ENCODE results near the gene SLC39A9.

The SLC39A9 gene

GRCh38 chr14:69424149-69424923 is 25.8 kb downstream of the SLC39A9 start:
- DNase-seq (ENCODE audit: low read depth, low spot score) = no peak

GRCh38 chr14:69427596-69427995 is 29.1 kb downstream of the SLC39A9 start:
- DNase-seq (ENCODE audit: low read depth, low spot score) = no peak

DNA sequence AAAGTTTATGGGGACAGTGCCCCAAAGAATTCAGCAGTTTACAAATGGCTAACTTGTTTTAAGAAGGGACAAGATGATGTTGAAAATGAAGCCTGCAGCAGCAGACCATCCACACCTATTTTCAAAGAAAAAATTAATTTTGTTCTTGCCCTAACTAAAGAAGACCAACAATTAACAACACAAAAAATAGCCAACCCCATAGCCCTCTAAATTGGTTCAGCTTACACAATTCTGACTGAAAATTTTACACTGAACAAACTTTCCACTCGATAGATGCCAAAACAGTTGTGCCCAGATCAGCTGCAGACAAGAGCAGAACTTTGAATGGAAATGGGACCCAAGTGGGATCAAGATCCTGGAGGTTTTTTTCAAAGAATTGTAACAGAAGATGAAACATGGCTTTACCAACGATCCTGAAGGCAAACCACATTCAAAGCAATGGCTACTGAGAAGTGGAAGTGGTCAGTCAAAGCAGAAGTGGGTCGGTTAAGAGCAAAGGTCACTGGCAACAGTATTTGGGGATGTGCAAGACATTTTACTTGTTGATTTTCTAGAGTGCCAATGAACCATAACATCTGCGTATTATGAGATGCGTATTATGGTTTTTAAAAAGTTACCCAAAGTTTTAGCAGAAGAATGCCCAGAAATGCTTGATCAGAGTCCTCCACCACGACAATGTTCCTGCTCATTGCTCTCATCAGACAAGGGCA is 30.0 kb downstream of the SLC39A9 start:
- DNase-seq (ENCODE audit: low read depth, low spot score) = no peak

DNA sequence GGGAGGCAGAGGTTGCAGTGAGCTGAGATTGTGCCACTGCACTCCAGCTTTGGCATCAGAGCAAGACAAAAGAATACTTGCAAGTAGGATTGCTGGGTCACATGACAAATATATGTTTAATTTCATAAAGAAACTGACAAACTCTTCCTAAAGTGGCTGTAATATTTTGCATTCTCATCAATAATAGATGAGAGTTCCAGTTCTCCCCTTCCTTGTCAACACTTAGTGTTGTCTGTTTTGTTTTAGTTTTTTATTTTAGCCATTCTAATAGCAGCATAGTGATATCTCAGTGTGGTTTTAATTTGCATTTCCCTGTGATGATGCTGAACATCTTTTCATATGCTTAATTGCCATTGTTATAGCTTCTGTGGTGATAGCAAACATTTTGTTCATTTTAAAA is 31.2 kb downstream of the SLC39A9 start:
- DNase-seq (ENCODE audit: low read depth, low spot score) = no peak

- DNase-seq (ENCODE audit: low read depth, low spot score) = no peak
Observed at GRCh38 chr14:69430306-69430939, 31.9 kb downstream of the SLC39A9 start.

DNA sequence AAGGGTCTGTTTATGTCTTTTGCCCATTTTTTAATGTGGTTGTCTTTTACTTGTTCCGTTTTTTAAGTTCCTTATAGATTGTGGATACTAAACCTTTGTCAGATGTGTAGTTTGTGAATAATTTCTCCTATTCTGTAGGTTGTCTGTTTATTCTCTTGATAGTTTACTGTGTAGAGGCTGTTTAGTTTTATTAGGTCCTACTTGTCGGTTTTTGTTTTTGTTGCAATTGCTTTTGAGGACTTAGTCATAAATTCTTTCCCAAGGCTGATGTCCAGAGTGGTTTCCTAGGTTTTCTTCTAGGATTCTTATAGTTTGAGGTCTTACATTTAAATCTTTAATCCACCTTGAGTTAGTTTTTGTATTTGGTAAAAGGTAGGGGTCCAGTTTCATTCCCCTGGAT is 33.9 kb downstream of the SLC39A9 start:
- no peak for DNase-seq (ENCODE audit: low read depth, low spot score)

- DNase-seq (ENCODE audit: low read depth, low spot score) = no peak
Observed at GRCh38 chr14:69439521-69440270, 41.2 kb downstream of the SLC39A9 start.

- no peak for DNase-seq (ENCODE audit: low read depth, low spot score)
Observed at GRCh38 chr14:69441948-69442347, 43.5 kb downstream of the SLC39A9 start.

- DNase-seq (ENCODE audit: low read depth, low spot score) = no peak
Observed at GRCh38 chr14:69443296-69443805, 44.9 kb downstream of the SLC39A9 start.

- no peak for DNase-seq (ENCODE audit: low read depth, low spot score)
Observed at GRCh38 chr14:69449216-69449615, 50.7 kb downstream of the SLC39A9 start.

GRCh38 chr14:69451941-69452340 is 53.4 kb downstream of the SLC39A9 start:
- no peak for DNase-seq (ENCODE audit: low read depth, low spot score)

DNA sequence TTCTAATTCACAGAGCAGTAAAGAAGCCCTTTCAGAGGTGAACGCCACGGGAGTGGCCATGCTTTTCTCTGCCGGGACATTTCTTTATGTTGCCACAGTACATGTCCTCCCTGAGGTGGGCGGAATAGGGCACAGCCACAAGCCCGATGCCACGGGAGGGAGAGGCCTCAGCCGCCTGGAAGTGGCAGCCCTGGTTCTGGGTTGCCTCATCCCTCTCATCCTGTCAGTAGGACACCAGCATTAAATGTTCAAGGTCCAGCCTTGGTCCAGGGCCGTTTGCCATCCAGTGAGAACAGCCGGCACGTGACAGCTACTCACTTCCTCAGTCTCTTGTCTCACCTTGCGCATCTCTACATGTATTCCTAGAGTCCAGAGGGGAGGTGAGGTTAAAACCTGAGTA is 59.9 kb downstream of the SLC39A9 start:
- no peak for DNase-seq (ENCODE audit: low read depth, low spot score)

- DNase-seq (ENCODE audit: low read depth, low spot score) = no peak
Observed at GRCh38 chr14:69459122-69459521, 60.6 kb downstream of the SLC39A9 start.

- peak; percentile 26 for DNase-seq (ENCODE audit: low read depth, low spot score)
Observed at GRCh38 chr14:69460093-69460701, 61.7 kb downstream of the SLC39A9 start.

GRCh38 chr14:69464379-69464778 is 65.9 kb downstream of the SLC39A9 start:
- no peak for DNase-seq (ENCODE audit: low read depth, low spot score)

DNA sequence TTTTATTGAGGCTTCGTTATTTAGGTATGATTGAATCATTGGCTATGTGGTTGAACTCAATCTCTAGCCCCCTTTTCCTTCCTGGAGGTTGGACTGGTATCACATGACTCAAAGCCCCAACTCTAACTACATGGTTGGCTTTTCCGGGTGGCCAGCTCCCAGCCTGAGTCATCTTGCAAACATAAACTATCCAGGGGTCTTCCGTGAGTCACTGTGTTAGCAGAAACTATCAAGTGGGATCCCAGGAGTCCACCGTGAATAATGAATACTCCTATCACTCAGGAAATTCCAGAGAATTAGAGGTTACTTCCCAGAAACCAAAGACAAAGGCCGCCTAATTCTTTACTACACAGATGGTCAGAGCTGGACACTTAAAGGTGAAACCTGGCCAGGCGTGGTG is 66.3 kb downstream of the SLC39A9 start:
- no peak for DNase-seq (ENCODE audit: low read depth, low spot score)

DNA sequence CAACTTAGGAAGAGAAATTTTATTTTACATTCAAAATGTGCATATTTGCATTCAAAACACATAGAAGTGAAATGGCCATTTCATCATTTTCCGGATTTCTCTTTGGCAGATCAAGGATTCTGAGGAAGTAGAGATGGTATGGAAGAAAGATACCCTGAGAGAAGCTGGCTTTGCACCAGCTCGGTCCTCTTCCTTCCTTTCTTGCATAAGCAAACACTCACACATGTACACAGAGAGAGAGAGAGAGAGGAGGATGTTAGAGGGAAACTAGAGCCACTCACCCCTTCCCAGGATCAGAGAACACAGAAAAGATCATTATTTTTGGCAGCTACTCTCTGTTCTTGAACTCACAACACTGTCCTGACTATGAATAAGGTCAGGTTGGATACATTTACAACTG is 70.5 kb downstream of the SLC39A9 start:
- no peak for DNase-seq (ENCODE audit: low read depth, low spot score)

DNA sequence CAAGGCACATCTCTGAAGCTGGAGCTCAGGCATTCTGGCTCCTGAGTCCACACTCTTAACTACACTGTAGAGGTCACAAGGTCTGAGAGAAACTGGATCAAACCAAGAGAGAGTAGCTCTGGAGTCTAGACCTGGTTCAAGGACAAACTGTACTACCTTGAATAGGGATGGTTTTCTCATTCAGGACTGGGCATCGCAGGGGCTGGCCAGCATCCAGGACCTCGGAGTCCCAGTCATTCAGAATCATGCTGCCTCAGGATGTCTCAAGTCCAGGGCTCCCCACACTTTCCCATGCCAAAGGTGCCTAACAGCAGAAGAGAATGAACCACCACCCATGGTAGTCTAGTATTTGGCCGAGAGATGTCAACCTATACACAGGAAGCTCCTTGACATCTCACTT is 72.9 kb downstream of the SLC39A9 start:
- no peak for DNase-seq (ENCODE audit: low read depth, low spot score)

GRCh38 chr14:69471916-69472315 is 73.4 kb downstream of the SLC39A9 start:
- no peak for DNase-seq (ENCODE audit: low read depth, low spot score)

DNA sequence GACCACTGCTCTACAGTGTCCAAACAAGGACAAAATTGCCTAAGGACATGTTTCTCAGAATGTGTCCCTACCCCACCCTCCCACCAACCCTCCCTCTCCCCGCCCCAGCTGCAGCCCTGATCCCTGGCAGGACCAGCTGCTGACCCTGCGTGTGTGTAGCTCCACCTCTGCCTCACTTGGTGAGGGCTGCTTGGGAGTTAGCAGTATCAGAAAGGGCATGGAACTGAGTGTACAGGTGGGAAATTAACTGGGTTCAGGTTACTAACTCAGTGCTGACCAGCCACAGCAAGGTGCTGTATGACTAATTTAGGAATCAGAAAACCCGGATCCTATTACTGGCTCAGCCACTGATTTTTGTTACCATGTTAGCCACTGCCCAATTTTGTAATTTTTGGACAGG is 74.8 kb downstream of the SLC39A9 start:
- no peak for DNase-seq (ENCODE audit: low read depth, low spot score)

GRCh38 chr14:69473946-69474345 is 75.5 kb downstream of the SLC39A9 start:
- DNase-seq (ENCODE audit: low read depth, low spot score) = no peak

Measured in activated naive CD8-positive, alpha-beta T cell treated with anti-CD3 and anti-CD28 coated beads, Interleukin-2, amount 50 U/mL, for 16 hours (primary cell).